SH-SY5Y (cell line): ENCODE results near the gene RASL10A.

Experiments
- GATA2 ChIP-seq: IDR thresholded peaks from 2 replicates; pipeline ENCODE4 v1.6.1; 2011; ENCODE audit warnings: mild to moderate bottlenecking, low read depth, low read length
- GATA3 ChIP-seq: IDR thresholded peaks from 2 replicates; pipeline ENCODE4 v1.6.1; 2011; ENCODE audit warnings: low read depth, mild to moderate bottlenecking, low read length, moderate library complexity

RASL10A gene

GRCh38 chr22:29341056-29341848 is 25.8 kb upstream of the RASL10A start:
- TF ChIP-seq GATA3 (no peak), GATA2 (no peak)

- no peak for TF ChIP-seq GATA3
- no peak for TF ChIP-seq GATA2
Observed at GRCh38 chr22:29340566-29340965, 25.1 kb upstream of the RASL10A start.

GRCh38 chr22:29339381-29340235 is 24.1 kb upstream of the RASL10A start:
- TF ChIP-seq GATA2 (no peak), GATA3 (no peak)

- TF ChIP-seq GATA3 (no peak), GATA2 (no peak)
Observed at GRCh38 chr22:29338398-29338797, 22.9 kb upstream of the RASL10A start.

GRCh38 chr22:29337631-29338284 is 22.3 kb upstream of the RASL10A start:
- no peak for TF ChIP-seq GATA3
- TF ChIP-seq GATA2: no peak

- TF ChIP-seq GATA2: no peak
Observed at GRCh38 chr22:29336751-29337490, 21.4 kb upstream of the RASL10A start.

GRCh38 chr22:29335656-29336055 is 20.2 kb upstream of the RASL10A start:
- no peak for TF ChIP-seq GATA3
- no peak for TF ChIP-seq GATA2

GRCh38 chr22:29334696-29335344 is 19.3 kb upstream of the RASL10A start:
- no peak for TF ChIP-seq GATA3
- TF ChIP-seq GATA2: no peak

GRCh38 chr22:29334148-29334547 is 18.7 kb upstream of the RASL10A start:
- no peak for TF ChIP-seq GATA3
- no peak for TF ChIP-seq GATA2

GRCh38 chr22:29332886-29333496 is 17.5 kb upstream of the RASL10A start:
- no peak for TF ChIP-seq GATA3
- TF ChIP-seq GATA2: no peak

GRCh38 chr22:29331658-29332300 is 16.3 kb upstream of the RASL10A start:
- TF ChIP-seq GATA3 (no peak), GATA2 (no peak)

- TF ChIP-seq GATA3: no peak
- TF ChIP-seq GATA2: no peak
Observed at GRCh38 chr22:29331213-29331612, 15.7 kb upstream of the RASL10A start.

- TF ChIP-seq GATA2 (no peak), GATA3 (no peak)
Observed at GRCh38 chr22:29330753-29331152, 15.3 kb upstream of the RASL10A start.
